GM21619 (cell line): ENCODE results near the gene NPTN.

ENCODE experiments used
- ATAC-seq: cut with Tn5 transposase; IDR thresholded peaks from one replicate; pipeline ENCODE4 v1.9.1; 2021; ENCODE audit not compliant: unreplicated experiment

NPTN gene

DNA sequence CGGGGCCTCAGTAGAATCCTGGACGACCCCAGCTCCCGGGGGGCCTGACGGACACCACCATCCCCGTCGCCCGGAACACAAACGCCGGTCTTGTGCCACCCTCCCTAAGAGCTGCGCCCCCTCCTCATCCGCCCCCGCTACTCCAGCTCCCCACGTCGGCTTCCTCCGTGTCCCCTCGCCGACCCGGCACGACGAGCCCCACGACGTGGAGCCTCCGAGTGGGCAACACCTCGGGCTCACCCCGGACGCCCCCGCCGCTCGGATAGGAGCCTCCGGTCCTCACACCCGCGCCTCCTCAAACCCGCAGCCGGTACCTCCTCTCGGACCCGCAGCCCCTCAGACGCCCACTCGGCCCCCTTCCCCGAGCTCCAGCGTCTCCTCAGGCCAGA, 525 bp downstream of the NPTN start:
- peak; percentile 2 for ATAC-seq

DNA sequence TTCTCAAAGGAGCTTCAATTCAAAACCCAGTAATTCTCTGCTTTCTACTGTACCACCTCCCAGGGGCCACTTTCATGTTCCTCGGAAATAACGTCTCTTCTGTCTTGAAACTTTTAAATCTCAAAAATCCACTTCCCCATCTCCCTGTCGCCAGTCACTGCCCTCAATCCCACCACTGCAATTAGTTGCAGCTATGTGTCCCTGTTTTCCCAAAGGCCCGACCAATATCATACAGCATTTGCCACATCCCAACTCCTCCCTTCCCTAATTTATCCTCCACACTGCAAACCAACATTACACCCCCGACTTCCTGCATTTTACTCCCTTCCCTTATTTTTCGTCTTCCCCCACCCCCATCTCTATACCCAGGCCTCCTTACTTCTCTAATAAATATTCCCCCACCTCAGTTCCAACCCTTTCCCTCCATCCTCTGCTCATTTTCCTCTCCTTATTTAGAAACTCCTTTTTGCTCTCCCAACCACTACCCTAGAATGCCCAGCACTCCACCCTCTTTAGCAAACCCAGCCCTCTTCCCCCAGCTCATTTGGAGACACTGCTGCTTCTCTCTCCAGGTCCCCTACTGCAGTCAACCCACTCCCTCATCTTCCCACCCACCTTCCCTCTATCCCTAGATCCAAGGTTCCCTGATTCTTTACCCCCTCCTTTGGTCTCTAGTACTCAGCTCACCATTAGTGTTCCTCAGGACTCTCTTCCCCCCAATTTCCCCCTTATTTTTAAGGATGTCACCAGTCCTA, 1.1 kb downstream of the NPTN start:
- ATAC-seq = no peak

DNA sequence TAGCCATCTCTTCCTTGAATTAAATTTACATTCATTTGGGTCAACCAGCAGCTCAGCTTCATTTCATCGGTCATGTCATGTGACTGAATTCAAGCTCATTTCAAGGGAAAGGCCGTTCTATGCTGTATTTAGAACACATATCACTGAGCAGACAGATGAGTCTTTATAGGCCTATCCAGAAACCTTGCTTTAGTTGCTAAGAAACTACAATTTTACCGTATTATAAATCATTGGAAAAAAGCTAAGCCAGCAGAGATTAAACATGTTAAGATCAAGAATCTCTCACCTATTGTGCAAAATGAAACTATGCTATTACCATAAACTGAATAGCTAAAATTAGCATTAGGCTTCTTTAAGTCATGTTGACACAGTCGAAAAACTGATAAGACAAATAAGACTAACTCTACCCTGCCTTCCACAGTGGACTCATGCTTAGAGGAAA, 2.2 kb downstream of the NPTN start:
- ATAC-seq = no peak

GRCh38 chr15:73629798-73630429, 3.3 kb downstream of the NPTN start:
- no peak for ATAC-seq

DNA sequence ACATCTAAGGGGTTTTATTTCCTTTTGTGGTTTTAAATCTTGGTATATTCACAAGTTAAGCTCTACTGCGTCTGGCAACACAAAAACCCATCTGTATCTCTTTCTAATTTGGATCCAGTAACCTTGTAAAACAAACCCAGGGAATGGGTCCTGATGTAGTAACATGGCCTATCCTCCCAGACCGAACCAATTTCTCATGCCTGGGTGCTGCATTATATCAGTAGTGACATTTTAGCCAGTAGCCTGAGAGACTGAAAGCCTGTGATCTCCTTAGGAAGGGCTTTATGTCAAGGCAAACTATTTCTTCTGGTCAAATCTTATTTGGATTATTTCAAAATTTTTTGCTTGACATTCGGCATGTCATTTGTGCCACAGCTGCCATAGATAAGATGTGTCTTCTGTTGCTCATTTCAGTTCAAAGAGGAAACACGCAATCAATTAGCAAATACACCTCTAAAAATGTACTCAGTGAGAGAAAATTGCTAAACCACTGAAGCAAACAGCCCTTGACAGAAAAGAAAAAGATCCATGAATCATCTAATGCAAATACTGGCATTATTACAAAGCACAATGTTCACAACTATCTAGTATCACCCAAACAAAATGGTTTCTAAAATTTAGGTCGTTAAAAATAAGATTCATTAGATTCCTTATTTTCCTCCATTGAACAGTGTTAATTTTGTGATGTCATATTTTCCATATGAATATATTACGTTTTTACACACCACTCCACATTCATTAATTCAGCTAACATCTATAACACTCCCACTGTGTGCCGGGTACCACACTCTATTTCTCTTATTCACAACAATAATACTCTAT, 4.0 kb downstream of the NPTN start:
- no peak for ATAC-seq

- no peak for ATAC-seq
Measured at GRCh38 chr15:73628102-73628501, 5.1 kb downstream of the NPTN start.

- no peak for ATAC-seq
Measured at GRCh38 chr15:73626072-73626471, 7.1 kb downstream of the NPTN start.

- ATAC-seq = no peak
Measured at GRCh38 chr15:73624530-73624929, 8.7 kb downstream of the NPTN start.

DNA sequence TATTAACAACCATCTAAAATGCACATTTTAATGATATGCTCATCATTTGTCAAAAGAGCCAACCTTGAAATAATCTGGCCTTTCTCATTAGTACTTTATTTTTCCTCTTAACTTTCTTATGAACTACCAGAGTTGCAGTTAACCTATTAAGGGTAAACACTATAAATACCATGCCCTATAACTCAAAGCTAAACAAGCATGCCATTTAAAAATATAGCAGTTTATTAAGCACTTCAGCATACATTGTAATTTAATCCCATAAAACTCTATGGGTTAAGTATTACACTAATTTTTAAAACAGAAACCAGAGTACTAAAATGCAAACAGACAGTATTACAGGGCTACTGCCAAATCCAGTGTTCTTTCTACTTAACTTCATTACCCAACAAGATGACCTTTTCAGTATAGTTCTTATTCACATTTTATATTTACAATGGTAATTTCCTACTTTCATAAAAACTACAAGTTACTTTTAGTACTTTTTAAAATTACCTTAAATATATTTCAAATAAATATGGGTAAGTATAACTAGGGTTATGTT, 11.8 kb downstream of the NPTN start:
- no peak for ATAC-seq

DNA sequence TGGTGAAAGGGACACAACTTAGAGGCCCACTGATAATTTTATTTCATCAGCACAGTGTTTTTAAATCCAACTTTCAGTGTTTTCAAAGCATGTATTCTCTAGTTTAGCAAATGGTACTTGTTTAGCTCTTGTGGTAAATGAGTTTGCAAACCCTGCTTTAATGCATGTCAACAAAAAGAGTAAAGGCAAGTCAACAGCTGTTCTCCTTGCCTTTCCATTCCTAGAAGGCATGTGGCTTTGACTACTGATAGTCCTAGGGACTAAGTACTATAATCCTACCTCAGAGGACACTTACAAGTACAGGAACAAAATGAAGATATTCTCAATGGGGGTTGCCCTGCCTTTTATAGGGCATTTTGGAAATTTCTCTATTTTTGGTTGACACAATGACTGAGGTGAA, 13.1 kb downstream of the NPTN start:
- ATAC-seq = no peak

DNA sequence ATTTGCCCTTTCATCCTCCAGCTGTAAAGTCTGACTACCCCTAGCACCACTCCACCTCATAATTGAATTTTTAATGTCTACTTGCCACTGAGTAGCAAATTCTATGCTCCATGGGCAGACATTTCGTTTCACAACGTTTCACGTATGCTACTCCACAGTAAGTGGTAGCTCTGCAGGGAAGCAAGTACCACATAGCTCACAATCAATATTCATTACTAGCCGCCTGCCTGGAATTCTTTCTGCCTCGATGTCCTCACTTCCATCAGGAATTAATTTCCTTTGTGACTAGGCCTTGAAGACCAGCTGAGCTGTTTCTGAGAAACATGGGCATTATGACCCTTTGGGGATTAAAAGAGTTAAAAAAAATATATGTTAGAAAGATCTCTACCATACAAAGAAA, 15.3 kb downstream of the NPTN start:
- ATAC-seq = no peak

- ATAC-seq = no peak
Measured at GRCh38 chr15:73617301-73617831, 15.8 kb downstream of the NPTN start.

DNA sequence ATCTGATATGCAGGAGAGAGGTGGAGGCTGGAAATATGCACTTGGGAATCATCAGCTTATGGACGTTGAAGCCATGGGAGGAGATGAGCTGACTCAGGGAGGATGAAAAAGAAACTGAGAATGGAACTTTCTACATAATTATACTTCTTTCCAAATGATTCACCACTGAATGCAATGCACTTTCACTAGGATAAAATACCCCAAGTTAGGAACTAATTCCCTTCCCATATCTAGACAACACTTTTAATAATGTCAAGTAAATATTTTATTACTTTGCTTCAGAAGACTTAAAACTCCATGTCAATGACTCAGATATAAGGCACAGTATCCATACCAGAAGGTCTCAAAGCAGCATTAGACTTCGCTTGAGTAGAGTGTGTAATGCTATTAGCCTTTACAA, 24.2 kb downstream of the NPTN start:
- ATAC-seq = no peak

- no peak for ATAC-seq
Measured at GRCh38 chr15:73608475-73608874, 24.7 kb downstream of the NPTN start.

GRCh38 chr15:73607843-73608242, 25.3 kb downstream of the NPTN start:
- ATAC-seq = no peak

DNA sequence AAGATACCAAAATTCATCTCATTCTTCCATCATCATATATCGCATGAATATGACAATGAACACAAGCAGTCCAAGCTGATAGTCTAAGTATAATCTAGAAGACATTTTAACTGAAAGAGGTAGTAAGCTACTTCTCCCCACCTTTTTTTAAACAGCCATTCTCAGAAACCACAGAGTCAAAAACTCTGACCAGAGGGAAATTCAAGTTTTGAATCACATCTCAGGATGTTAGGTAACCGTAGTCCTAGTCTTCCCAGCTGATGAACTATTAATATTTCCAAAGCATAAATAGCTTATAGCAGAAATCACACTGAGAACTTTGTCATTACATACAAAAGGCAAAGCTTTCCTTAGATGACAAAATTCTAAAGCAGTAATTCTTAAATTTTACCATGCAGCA, 25.8 kb downstream of the NPTN start:
- ATAC-seq = no peak

GRCh38 chr15:73605759-73606436, 27.3 kb downstream of the NPTN start:
- ATAC-seq = no peak

DNA sequence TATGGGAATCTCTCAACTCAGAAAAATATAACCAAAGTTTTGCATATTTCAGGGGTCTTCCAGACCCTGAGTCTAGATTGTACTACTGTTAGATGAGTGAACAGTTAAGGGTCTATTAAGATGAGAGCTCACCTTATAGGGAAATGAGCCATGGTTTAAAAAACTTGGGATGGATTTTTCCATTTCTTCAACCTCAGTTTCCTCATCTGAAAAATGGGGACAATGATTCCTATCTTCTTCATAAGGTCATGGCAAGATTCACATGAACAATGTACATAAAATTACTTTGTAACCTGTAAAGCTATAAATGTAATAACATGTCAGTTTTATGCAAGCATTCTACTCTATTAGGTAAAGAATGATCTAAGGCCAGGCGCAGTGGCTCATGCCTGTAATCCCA, 28.7 kb downstream of the NPTN start:
- ATAC-seq = no peak

GRCh38 chr15:73602992-73603391, 30.2 kb downstream of the NPTN start:
- ATAC-seq = no peak

DNA sequence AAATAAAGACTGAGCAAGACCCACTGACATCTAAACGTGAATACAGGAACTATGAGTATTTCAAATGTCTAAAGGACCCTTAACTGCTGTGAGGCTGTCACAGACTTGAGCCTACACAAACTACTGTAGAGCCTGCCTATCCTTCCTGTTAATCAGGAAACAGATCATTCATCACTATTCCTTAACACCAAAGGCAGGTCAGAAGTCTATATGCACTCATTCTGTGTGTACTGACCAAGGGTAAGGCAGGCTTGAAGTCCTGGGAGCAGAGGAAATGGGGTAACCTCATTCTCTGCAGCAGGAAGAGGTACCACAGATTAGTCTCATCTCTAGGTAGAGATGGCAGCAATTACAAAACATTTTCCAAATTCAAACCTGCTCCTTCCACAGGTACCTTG, 30.7 kb downstream of the NPTN start:
- ATAC-seq = no peak
